Tibial nerve (tissue), 4 donors: ENCODE data around the gene PTPRK.

Experiments used
- CTCF ChIP-seq, 5 experiments: fragments of 200-600 bp in 3 of 5; fragments of 450-650 bp in 2 of 5; sonication (generic) in 3 of 5; IDR thresholded peaks; one replicate each; pipeline ENCODE4 v1.5.1; 2016 to 2019; ENCODE audit warnings: antibody characterized with exemption in 5 of 5, mild to moderate bottlenecking in 3 of 5, moderate library complexity in 2 of 5
- EP300 ChIP-seq, 2 donors: sonication (generic); formaldehyde crosslinking; IDR thresholded peaks; one replicate each; pipeline ENCODE4 v1.6.1; 2017; ENCODE audit warnings: antibody characterized with exemption in 2 of 2, mild to moderate bottlenecking in 1 of 2
- POLR2A ChIP-seq, 2 donors: fragments of 450-650 bp; IDR thresholded peaks; one replicate each; pipeline ENCODE4 v1.6.1; 2017; ENCODE audit warnings: antibody characterized with exemption in 2 of 2, mild to moderate bottlenecking in 2 of 2, moderate library complexity in 2 of 2

GRCh38 chr6:128465368-128466343, 54.7 kb downstream of the PTPRK start:
- TF ChIP-seq CTCF (IDR thresholded peaks at IDR 0.05) (no peak), POLR2A (IDR thresholded peaks at IDR 0.05) (no peak), EP300 (IDR thresholded peaks at IDR 0.05) (no peak)
